GM23338 (cell line): ENCODE results near the gene SHISAL1.

ENCODE experiments used
- CTCF ChIP-seq, 2 experiments: fragments of 200-600 bp in 1 of 2; sonication (generic) in 1 of 2; conservative IDR thresholded peaks; 2 replicates each; pipeline versions ENCODE4 v1.5.1 to v1.6.1; 2016 to 2017; ENCODE audit warnings: antibody characterized with exemption in 2 of 2, low read depth in 2 of 2, mild to moderate bottlenecking in 2 of 2, moderate library complexity in 1 of 2
- EZH2 ChIP-seq: fragments of 200-600 bp; sonication (generic); IDR thresholded peaks from one replicate; pipeline ENCODE4 v1.8.0; 2017; ENCODE audit warnings: antibody characterized with exemption, mild to moderate bottlenecking, low read depth; ENCODE audit not compliant: unreplicated experiment
- EZH2phosphoT487 ChIP-seq: fragments of 200-600 bp; sonication (generic); IDR thresholded peaks from one replicate; pipeline ENCODE4 v1.8.1; 2018; ENCODE audit warnings: antibody characterized with exemption; ENCODE audit not compliant: unreplicated experiment

DNA sequence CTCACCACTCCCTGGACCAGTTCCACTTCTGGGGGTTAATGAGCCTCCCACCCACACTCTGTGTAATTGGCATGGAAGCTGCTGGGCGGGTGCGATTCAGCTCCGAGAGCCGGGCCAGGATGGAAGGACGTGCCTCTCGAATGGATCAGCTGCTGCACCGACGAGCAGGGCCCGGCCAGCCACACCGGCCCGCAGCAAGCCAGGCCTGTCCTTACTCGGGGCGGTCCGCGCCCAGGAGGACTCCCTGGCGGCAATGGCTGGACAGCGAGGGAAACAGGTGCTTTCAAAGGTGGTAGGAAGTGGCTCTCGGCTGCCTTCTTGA is 4.3 kb upstream of the SHISAL1 start:
- no peak for TF ChIP-seq EZH2phosphoT487
- no peak for TF ChIP-seq CTCF (conservative IDR thresholded peaks at IDR 0.05; ENCODE audit: low read depth in 2 of 2)
- TF ChIP-seq EZH2, result no peak
